ENCODE measurements around the gene FOXI2.

Gene FOXI2

GRCh38 chr10:127744956-127745355, 8.0 kb downstream of the FOXI2 start:
- DNase-seq = no peak

GRCh38 chr10:127745861-127746260, 8.9 kb downstream of the FOXI2 start:
- DNase-seq = no peak

- no peak for DNase-seq
Observed at GRCh38 chr10:127755753-127756152, 18.8 kb downstream of the FOXI2 start.

- no peak for DNase-seq
Observed at GRCh38 chr10:127756264-127756663, 19.3 kb downstream of the FOXI2 start.

GRCh38 chr10:127757033-127757432, 20.0 kb downstream of the FOXI2 start:
- no peak for DNase-seq

- DNase-seq = no peak
Observed at GRCh38 chr10:127759276-127759675, 22.3 kb downstream of the FOXI2 start.

GRCh38 chr10:127762925-127763324, 25.9 kb downstream of the FOXI2 start:
- no peak for DNase-seq

- DNase-seq = no peak
Observed at GRCh38 chr10:127774766-127775559, 38.0 kb downstream of the FOXI2 start.

GRCh38 chr10:127776816-127777215, 39.8 kb downstream of the FOXI2 start:
- no peak for DNase-seq

- no peak for DNase-seq
Observed at GRCh38 chr10:127781412-127781811, 44.4 kb downstream of the FOXI2 start.

- DNase-seq = no peak
Observed at GRCh38 chr10:127787873-127788272, 50.9 kb downstream of the FOXI2 start.

- no peak for DNase-seq
Observed at GRCh38 chr10:127790066-127790624, 53.2 kb downstream of the FOXI2 start.

All from DMS 273 treated with DMSO at 0.1 percent for 48 hours (cell line).